ENCODE data around the gene GALNTL6.

DNA sequence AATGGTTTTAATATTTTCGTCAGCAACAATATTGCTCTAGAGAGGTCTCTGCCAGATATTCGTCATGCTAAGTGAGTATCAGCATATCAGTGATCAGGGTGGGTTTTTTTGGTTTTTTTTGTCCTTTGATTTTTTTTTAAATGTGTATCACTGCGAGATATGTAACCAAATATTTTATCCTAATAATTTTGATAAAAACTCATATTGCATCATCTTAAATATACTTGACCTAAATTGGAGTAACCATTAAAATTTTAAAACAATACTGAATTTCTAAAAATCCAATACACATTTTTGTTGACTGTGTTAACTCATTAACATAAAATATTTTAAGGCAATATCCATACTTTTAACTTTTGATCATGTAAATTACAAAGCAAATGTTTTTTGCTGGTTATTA, 498.5 kb downstream of the GALNTL6 start:
- TF ChIP-seq, protein P1, sequence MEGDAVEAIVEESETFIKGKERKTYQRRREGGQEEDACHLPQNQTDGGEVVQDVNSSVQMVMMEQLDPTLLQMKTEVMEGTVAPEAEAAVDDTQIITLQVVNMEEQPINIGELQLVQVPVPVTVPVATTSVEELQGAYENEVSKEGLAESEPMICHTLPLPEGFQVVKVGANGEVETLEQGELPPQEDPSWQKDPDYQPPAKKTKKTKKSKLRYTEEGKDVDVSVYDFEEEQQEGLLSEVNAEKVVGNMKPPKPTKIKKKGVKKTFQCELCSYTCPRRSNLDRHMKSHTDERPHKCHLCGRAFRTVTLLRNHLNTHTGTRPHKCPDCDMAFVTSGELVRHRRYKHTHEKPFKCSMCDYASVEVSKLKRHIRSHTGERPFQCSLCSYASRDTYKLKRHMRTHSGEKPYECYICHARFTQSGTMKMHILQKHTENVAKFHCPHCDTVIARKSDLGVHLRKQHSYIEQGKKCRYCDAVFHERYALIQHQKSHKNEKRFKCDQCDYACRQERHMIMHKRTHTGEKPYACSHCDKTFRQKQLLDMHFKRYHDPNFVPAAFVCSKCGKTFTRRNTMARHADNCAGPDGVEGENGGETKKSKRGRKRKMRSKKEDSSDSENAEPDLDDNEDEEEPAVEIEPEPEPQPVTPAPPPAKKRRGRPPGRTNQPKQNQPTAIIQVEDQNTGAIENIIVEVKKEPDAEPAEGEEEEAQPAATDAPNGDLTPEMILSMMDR (IDR thresholded peaks at IDR 0.05; ENCODE audit: insufficient read depth, low read depth, low read length), result no peak
- no peak for TF ChIP-seq EZH2 (IDR thresholded peaks at IDR 0.05; ENCODE audit: insufficient read depth, low read length)
